Liver (tissue), 3 donors: ENCODE results near the gene ZNF410.

Experiments
- ATF3 ChIP-seq: IDR thresholded peaks from 2 replicates; pipeline ENCODE4 v1.6.1; 2016; ENCODE audit warnings: antibody characterized with exemption
- CTCF ChIP-seq: fragments of 150-350 bp; IDR thresholded peaks from 2 replicates; pipeline ENCODE4 v1.5.1; 2017; ENCODE audit warnings: improper control_type of control experiment, low read depth, low read length; ENCODE audit not compliant: missing input control
- FOXA1 ChIP-seq: IDR thresholded peaks from 2 replicates; pipeline ENCODE4 v1.6.1; 2016; ENCODE audit warnings: antibody characterized with exemption
- GABPA ChIP-seq, 2 donors: IDR thresholded peaks in 1 of 2; conservative IDR thresholded peaks in 1 of 2; 2 replicates each; pipeline ENCODE4 v1.6.1; 2016; ENCODE audit warnings: antibody characterized with exemption in 2 of 2, mild to moderate bottlenecking in 1 of 2, moderate library complexity in 1 of 2
- HNF4G ChIP-seq: IDR thresholded peaks from 2 replicates; pipeline ENCODE4 v1.6.1; 2016; ENCODE audit warnings: antibody characterized with exemption
- JUND ChIP-seq, 2 donors: IDR thresholded peaks; 2 replicates each; pipeline ENCODE4 v1.6.1; 2016; ENCODE audit warnings: antibody characterized with exemption in 2 of 2
- MAX ChIP-seq: IDR thresholded peaks from 2 replicates; pipeline ENCODE4 v1.6.1; 2016; ENCODE audit warnings: antibody characterized with exemption
- NR2F2 ChIP-seq: IDR thresholded peaks from 2 replicates; pipeline ENCODE4 v1.6.1; 2016; ENCODE audit warnings: antibody characterized with exemption
- RAD21 ChIP-seq, 2 donors: IDR thresholded peaks; 2 replicates each; pipeline ENCODE4 v1.6.1; 2016; ENCODE audit warnings: antibody characterized with exemption in 2 of 2, mild to moderate bottlenecking in 2 of 2
- REST ChIP-seq: IDR thresholded peaks from 2 replicates; pipeline ENCODE4 v1.6.1; 2016; ENCODE audit warnings: antibody characterized with exemption, mild to moderate bottlenecking
- SP1 ChIP-seq: IDR thresholded peaks from 2 replicates; pipeline ENCODE4 v1.6.1; 2018; ENCODE audit warnings: antibody characterized with exemption, mild to moderate bottlenecking
- TAF1 ChIP-seq: conservative IDR thresholded peaks from 2 replicates; pipeline ENCODE4 v1.6.1; 2016; ENCODE audit warnings: antibody characterized with exemption, mild to moderate bottlenecking
- ZBTB33 ChIP-seq: IDR thresholded peaks from 2 replicates; pipeline ENCODE4 v1.6.1; 2016; ENCODE audit warnings: antibody characterized with exemption
- donor health status: healthy.
- donor health status: healthy.

GRCh38 chr14:73936548-73936947 lies 49.9 kb downstream of the ZNF410 start:
- TF ChIP-seq ZBTB33 (no peak), CTCF (no peak), JUND (IDR thresholded peaks at IDR 0.05) (no peak), REST (no peak), MAX (no peak), GABPA (IDR thresholded peaks at IDR 0.05 in 1 of 2, conservative IDR thresholded peaks at IDR 0.05 in 1 of 2) (no peak), TAF1 (no peak), SP1 (no peak), HNF4G (no peak), RAD21 (IDR thresholded peaks at IDR 0.05) (no peak), NR2F2 (no peak), FOXA1 (no peak), ATF3 (no peak)
